PC-3 (cell line): ENCODE measurements around the gene TENM4.

Source experiments
- EZH2 ChIP-seq: fragments of 300-600 bp; sonication (generic); IDR thresholded peaks from one replicate; pipeline ENCODE4 v1.6.1; 2017; ENCODE audit warnings: antibody characterized with exemption, mild to moderate bottlenecking, low read length; ENCODE audit not compliant: unreplicated experiment
- EZH2phosphoT487 ChIP-seq: fragments of 300-600 bp; sonication (generic); IDR thresholded peaks from 2 replicates; pipeline ENCODE4 v1.6.1; 2018; ENCODE audit warnings: mild to moderate bottlenecking, antibody characterized with exemption, low read length, borderline replicate concordance
- TF ChIP-seq, protein P1 (sequence below): fragments of 300-600 bp; sonication (generic); conservative IDR thresholded peaks from 2 replicates; pipeline ENCODE4 v1.5.1; 2017; ENCODE audit warnings: antibody characterized with exemption, low read depth, mild to moderate bottlenecking, low read length

DNA sequence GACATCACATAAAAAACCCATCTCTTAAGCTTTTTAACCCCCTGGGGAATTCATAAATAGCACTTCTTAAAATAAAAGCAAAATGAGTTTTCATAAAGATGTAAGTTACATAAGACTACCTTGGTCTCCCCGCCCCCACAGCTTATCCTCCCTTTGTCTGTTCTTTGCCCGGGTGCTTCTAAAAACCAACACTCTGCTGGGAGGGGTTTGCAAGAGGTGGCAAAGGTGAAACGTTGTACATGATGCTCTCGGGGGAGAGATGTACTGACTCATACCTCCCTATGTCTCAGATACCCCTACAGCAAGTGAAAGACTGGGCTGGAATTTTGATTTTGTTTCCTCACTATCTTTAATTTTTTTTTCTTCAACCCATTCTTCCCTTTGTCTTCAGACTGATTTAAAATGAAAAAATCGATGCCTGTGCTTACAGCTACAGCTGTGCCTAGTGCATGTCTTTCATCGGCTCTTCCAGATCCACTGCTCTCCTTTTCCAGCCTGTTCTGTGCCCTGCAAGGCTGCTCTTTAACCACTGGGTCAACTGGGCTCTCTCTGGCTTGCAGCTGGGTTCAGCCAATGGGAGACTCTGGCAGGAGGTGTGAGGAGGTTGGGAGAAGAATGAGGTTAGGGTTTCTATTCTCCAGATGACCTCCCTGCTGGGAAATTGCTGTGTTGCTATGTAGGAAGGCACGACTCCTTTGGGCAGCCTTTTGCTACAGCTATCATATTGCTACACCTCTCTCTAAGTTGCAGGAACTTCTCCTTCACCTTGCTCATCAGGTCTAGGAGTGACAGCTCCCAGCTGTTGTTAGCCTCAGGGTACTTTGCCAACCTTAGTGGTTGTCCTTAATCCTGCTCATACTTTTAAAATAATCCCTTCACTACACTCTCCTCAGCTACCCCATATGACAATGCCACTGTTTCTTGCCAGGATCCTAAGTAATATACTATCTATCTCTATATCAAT, 266.5 kb downstream of the TENM4 start:
- TF ChIP-seq, protein P1, sequence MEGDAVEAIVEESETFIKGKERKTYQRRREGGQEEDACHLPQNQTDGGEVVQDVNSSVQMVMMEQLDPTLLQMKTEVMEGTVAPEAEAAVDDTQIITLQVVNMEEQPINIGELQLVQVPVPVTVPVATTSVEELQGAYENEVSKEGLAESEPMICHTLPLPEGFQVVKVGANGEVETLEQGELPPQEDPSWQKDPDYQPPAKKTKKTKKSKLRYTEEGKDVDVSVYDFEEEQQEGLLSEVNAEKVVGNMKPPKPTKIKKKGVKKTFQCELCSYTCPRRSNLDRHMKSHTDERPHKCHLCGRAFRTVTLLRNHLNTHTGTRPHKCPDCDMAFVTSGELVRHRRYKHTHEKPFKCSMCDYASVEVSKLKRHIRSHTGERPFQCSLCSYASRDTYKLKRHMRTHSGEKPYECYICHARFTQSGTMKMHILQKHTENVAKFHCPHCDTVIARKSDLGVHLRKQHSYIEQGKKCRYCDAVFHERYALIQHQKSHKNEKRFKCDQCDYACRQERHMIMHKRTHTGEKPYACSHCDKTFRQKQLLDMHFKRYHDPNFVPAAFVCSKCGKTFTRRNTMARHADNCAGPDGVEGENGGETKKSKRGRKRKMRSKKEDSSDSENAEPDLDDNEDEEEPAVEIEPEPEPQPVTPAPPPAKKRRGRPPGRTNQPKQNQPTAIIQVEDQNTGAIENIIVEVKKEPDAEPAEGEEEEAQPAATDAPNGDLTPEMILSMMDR: no peak
- no peak for TF ChIP-seq EZH2phosphoT487
- no peak for TF ChIP-seq EZH2
